HG02870 (cell line): ENCODE results near the gene COL19A1.

Experiments used
- ATAC-seq: cut with Tn5 transposase; IDR thresholded peaks from one replicate; pipeline ENCODE4 v1.9.1; 2021; ENCODE audit warnings: mild to moderate bottlenecking, moderate library complexity; ENCODE audit not compliant: unreplicated experiment

COL19A1 gene

DNA sequence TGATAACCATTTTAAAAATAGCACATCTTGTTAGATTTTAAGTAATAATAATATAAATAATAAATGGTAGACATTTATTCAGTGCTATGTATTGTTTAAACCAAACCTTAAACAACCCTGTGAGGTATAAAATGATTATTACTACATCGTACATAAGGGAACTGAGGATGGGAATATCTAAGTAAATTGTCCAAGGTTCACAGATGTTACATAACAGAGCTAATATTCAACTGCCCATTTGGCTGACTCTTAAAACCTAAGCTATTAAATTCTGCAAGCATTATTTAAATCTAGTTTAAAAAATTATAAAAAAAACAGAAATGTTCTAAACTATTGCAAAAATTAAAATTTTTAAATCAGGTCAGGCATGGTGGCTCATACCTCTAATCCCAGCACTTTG, 175.1 kb downstream of the COL19A1 start:
- no peak for ATAC-seq

DNA sequence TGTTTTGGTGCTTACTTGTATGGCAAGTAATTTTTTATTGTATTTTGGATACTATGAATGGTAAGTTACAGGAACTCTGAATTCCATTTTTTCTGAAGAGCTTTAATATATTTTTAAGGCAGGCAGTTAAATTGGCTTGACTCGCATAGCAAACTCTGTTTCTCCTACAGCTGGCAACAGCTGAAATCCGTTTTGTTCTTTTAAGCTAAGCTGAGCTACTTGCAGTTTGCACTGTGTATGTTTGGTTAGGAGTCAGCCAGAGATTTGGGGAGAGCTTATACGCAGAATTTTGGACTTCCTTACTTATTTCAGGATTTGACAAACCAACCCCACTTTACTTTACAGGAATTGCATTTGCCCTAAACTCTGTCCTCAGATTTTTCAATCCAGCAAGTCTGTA, 179.1 kb downstream of the COL19A1 start:
- ATAC-seq: no peak

DNA sequence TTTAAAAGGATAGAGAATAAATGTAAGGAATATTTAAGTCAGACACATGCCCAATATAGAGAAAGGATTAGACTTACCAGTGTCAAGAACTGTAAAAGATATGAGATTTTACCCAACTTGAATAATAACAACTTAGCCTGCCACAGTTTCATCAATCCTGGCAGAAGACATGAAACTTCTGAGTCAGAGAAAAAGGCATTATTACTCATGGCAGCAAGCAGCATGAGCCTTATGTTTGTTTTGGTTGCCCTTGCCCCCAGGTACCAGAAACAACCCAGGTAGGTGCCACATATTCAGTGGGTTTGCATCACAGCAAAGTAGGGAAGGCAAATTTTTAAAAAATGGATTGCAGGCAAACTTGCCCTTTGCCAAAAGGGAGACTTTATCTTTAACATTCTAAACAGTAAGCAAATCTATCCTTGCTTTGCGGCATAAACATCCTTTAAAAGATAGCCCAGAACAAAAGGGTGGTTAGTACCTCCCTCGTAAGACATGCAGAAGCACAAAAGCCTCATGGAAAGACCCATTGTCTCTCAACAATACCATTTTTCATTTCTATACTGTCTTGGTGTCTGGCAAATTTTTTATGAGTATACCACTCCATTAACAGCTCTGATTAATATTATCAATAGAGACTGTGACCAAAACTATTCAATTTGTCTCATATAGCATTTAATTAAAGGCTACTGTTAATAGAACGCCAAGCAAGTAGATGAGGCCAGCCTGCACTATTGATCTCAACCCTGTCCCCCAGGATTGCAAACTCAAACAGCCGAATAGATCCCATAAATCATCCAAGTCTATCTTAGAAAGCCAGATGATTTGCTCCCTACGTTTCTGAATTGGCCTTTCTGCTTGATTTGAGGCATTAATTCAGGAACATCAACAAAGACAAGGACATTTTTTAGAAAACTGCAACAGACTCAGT, 185.1 kb downstream of the COL19A1 start:
- ATAC-seq: no peak

DNA sequence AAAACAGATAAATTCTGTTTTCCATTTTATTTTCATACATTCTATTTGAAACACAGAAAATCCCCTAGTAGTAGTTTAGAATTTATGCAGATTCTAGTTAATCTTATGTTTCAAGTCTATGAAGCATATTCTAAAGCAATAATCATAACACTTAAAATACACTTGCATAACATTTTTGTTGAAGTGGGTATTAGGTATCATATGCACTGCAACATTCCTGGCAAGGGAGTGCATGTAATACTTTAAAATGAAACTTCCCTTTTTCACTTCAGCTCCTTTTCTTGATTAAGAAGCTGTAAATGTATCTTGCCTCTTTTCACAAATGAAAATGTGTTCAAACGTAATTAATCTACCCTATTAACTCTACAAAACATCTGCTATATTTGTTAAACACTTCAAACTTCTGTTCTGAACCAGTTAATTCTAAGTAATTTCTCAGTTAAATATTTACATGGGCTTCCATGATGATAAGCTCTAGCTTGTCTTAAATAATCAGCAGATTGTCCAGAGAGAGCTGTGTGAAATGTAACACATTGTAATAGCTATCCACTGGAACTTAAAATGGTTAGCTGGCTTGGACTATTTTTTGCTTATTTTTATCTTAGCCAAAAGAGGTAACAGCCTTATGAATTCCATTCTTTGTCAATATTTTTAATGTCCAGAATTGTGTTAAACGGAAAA, 192.8 kb downstream of the COL19A1 start:
- ATAC-seq: no peak

DNA sequence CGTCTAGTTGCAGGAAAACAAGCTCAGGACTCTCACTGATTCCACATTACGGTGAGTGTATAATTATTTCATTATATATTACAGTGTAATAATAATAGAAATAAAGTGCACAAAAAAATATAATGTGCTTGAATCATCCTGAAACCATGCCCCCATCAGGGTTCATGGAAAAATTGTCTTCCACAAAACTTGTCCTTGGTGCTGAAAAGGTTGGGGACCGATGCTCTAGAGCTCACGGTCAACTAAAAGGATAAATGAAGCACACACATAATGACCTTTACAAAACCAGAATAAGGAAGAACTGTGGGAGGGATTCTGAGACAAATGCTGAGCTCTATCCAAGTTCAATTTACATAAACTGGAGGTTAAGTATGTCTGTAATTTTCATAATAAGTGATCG, 194.3 kb downstream of the COL19A1 start:
- no peak for ATAC-seq

DNA sequence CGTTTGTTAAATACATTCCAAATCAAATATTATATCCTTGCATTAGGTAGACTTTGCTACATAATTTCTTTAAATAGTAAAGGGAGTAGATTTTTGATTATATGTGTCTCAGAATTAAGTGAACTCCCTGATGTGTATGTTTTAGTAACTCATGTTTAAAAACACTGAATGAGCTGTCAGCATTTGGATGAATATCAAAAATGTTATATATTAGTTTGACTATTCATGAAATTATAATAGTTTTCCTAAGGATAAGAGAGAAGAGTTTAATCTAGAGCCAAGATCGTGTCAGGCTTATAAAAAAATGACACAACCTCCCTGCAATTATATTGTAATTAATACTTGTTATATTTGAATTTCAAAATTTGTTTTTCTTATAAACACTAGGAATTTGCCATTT, 195.2 kb downstream of the COL19A1 start:
- ATAC-seq: no peak

DNA sequence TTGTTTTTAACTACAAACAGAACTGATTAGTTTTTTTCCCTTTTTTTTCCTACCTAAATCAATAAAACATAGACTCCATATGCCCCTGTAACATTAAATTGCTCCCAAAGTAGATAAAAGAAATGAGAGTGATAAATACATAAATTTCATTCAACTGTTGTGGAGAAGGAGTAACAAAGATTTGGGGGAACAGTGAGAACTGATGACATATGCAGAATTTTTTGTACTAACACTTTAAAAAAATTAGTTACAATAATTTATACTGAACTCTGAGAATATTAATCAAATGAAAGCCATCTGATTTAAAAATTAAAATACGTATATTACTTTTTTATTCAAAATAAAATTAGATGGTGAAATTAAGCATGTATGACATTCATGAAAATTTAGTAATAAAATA, 195.7 kb downstream of the COL19A1 start:
- ATAC-seq: no peak

DNA sequence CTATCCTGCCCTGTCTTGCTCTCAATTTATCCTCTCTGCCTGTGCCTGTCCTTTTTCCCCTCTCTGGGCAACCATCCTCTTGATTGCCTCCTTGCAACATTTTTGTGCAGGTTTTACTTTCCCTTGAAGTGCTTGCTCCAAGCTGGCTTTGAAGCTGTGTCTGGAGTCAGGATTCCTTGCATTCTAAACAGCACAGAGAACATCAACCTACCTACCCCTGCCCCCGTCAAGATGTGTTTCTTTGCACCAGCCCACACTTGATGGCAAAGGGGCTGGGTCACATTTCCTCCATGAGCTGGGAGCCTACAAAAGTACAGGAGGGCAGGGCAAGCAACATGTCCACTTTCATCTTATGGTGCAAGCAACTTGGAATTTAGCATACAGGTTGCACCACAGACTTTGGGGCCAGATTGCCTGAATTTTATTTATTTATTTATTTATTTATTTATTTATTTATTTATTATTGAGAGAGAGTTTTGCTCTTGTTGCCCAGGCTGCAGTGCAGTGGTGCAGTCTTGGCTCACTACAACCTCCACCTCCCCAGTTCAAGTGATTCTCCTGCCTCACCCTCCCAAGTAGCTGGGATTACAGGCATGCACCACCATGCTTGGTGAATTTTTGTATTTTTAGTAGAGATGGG, 206.3 kb downstream of the COL19A1 start:
- ATAC-seq: no peak

DNA sequence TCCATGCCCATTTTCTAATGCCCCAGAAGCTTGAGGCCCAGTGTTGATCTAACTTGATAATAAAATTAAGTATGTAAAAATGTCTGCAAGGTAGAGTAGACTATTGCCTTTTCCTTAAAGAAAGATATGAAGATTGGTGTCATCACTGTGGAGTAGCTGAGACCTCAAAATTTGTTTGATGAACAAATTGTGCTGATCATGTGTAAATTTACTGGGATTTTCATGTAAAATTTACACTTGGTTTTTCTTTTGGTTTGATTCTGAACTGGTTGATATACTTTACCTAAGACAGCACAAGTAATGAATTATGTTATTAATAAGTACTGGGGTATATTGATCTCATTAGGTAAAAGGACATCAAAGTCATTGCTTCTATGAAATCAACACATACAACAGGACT, 207.3 kb downstream of the COL19A1 start:
- ATAC-seq: no peak

DNA sequence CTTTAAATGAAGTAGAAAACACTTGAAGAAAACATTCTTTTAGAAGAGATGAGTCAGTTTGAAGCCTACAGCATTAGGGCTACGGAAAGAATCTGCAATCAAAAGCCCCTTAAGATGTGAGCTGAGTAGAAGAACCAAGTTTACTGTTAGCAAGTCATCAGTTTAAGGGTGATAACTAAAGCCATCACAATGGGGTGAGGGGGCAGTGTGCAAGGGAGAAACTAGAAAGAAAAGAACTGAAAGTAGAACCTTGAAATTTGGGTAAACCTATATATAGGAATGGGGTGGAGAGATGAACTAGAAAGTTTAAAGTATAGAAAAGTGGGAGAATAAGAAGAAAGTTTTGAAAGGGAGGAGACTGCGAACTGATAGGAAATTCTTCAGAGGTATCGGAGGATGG, 212.9 kb downstream of the COL19A1 start:
- no peak for ATAC-seq

DNA sequence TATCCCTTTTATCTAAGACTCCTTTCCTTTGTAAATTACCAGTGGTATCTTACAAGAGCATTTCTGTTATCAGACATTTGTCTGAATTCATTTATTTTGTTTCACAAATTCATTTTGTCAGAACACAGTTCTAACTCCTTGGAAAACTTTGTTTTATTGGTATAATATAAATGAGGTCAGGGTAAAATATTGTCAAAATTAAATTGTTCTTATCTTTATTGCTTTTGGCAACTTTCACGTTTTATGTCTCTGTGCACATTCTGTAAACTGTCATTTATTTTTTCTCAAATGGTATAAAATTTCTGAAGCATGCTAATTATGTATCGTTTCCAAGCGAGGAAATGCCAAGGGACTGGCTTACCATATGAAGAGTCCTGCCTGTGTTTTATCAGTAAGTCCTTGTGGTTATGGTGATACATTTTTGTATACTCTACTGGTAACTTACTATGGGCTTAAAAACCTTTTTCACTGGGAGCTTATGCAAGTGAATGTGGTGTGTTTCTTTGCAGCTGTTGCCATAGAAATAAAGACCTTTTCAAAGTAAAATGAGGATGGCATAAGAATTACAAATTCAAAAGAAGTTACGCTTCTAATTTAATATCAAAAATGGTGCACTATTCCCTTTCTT, 214.2 kb downstream of the COL19A1 start:
- ATAC-seq: no peak

DNA sequence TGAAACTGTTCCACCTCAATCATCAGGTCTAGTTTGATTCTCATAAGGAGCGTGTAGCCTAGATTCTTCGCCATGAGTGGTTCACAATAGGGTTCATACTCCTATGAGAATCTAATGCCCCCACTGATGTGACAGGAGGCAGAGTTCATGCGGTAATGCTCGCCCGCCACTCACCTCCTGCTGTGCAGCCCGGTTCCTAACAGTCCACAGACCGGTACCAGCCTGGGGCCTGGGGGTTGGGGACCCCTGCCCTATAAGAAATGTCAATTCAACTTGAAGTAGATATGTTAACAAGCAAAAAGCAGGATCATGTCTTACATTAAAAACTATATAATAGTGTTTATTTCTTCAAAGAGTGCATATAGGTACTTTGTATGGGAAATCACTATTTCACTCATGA, 216.5 kb downstream of the COL19A1 start:
- no peak for ATAC-seq

DNA sequence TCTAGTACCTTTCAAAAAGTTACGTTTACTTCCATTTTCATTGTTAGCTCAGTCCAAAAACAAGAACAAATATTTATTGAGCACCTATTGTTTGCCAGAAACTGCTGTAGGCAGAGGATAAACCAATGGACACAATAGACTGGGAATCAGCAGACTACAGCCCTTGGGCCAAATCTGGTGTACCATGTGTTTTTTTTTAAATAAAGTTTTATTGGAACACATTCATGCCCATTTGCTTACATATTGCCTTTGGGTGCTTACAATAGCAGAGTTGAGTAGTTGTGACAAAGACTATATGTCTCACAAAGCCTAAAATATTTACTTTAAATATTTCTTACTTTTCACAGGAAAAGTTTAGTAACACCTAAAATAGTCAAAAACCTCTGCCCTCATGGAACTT, 220.4 kb downstream of the COL19A1 start:
- ATAC-seq: no peak

DNA sequence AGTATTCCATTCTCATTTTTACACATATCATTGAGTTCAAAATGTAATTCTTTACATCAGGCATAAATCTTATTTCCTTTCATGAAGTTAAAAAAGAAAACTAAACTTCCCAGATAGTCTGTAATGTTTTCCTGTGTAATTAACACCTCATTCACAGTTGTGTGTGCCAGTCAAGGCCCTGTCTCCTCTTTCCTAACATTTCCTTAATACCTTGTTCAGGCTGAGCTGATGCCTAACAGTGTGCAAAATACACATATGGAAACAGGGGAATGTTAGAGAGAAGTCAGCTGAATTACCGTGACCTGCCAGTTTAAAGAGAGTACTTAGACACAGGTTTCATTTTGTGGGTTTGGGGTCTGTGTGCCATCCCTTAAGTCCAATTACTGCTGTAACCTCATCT, 227.8 kb downstream of the COL19A1 start:
- no peak for ATAC-seq

DNA sequence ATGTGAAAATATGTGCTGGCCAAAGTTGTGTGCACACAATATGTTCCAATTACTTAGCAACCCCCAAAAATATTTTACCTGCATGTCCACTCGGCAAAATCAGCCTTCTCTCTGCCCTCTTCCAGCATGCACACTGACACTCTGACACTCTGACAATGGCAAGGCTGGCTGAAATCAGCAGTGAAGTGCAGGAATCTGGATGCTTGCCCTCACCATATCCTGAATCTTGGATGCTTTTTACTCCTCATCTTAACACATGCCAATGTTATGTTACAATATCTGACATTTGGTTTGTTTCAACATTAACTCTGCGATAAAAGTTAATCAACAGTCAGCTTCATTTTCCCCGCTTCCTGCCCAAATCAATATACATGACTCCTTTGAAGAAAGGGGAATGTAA, 233.4 kb downstream of the COL19A1 start:
- ATAC-seq: no peak

DNA sequence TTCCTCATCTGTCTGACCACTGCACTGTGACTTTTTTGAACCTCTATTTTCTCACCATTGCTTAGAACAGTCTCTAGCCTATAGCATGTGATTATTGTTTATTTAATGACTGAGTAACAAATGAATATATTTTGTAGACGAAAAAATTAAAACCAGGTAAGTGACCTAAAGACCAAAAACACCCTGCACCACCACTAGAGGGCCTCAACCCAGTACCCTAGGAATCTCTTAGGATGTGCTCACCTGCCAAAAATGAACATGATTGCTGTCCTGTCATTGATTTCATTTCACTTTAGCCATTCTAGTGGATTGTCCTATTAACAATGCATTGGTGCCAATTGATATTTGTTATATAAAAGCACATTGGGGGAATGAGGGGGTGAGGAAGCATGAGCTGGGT, 237.4 kb downstream of the COL19A1 start:
- ATAC-seq: no peak

DNA sequence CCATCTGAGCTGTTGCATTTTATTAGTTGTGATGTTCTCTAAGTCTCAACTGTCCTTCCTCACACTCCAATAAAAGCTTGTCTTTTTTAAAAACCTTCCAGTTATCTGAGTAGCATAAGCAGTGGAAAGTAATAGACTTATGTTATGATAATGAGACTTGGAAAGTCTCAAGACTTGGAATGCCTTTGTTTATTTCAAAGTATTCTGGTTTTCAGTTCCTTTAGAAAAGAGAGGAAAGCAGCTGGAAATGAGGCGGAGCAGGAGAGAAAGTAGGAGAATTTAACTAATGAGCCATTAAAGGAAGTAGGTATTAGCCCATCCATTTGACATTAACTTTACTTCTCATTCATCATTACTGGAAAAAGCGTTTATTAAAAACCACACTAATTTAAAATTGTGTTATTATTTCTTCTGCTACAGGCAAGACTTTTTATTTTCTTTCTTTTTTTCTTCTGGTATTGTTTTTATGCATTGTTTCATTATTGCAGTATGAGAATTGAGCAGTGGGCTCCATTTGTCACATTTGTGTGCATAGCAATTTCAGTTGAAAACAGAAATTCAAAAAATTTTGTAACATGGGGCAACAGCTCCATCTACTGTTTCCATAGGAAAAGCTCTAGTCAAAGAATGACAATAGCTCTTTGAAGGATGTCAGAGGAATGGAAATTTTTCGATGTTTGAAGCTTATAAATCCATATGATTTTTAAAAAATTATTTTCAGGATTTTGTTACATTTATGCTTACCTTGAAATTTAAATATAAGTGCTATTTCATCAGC, 241.7 kb downstream of the COL19A1 start:
- ATAC-seq: peak; percentile 33

DNA sequence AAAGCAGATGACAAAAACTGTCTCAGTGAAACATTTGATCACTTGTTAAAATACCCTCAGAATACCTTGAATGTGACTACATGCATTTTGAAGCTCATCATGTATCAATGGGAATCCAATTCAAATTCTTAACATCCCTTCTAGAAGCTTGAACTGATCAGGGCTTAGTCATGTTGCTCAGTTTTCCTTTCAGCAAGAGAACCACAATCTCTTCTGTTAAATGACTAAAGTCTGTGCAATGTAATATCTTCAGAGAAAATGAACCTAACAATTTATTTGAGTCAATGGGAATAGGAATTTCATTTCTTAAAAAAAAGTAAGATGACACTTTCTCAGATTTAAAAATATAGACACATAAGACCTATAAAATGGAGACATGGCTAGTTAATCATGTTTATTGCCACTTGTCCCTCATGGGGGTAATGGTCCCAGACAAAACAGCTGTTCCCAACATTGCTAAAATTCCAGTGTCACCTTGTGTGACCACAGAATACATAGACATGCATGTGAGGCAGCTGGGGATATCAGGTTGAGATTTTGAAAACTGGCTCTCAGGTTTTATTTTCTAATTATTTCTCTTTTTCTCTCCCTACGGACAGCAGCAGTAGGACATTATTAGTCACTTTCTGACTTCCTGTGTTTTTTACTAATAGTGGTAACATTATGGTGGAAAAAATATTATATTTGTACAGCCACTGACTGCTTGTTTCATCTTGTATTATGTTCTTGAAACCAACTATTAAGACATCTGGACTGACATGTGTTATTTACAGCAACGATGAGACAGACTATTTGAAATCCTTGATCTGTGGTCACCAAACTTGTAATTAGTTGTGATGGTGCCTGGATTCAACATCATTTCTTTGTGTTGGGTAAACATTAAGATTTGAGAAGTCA, 244.0 kb downstream of the COL19A1 start:
- peak; percentile 66 for ATAC-seq

DNA sequence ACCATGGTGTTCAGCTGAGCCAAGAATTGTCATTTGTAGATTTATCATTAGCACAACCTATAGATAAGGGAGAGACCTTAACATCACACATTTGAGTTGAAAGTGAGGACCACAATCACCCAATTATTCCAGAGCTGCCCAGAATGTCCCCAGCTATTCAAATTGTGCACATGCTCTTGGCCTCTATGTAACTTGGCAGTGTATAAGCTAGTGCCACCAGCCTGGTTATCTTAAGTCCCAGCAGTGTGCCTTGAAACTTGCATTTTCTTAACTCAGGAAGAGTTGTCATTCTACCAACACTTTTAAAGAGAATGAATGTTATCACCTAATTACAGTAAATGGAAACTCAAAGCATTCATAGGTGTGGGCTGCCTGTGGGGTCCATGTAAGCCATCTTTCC, 245.4 kb downstream of the COL19A1 start:
- ATAC-seq: no peak

DNA sequence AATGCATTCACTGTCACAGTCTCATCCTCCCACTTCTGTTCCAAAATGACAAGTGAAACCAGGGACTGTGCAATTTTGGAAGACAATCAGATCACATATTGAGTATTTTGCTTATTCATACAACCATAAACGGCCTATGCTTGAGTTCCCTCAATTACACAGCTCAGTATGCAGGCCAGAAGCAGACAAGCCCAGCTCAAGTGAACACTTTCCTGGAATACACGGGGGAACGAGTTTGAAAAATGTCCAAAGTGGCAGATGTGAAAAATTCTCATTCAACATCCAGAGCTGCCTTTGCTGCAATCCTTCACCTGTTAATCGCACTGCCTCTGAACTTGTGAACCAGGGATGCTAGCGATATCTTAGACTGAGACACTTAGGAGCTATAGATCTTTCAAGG, 246.4 kb downstream of the COL19A1 start:
- no peak for ATAC-seq
